Neural progenitor cell (in vitro differentiated cells): Measurements from ENCODE around the gene STPG4.

Source experiments
- CTCF ChIP-seq: fragments of 200-600 bp; sonication (generic); IDR thresholded peaks from 2 replicates; pipeline ENCODE4 v1.5.1; 2017; ENCODE audit warnings: antibody characterized with exemption, mild to moderate bottlenecking
- EZH2 ChIP-seq: fragments of 200-600 bp; sonication (generic); IDR thresholded peaks from 2 replicates; pipeline ENCODE4 v1.6.1; 2017; ENCODE audit warnings: antibody characterized with exemption, mild to moderate bottlenecking, moderate library complexity
- EZH2phosphoT487 ChIP-seq: fragments of 200-600 bp; sonication (generic); IDR thresholded peaks from 2 replicates; pipeline ENCODE4 v1.6.1; 2017; ENCODE audit warnings: antibody characterized with exemption

GRCh38 chr2:47203995-47204394 lies 48.9 kb upstream of the STPG4 start:
- TF ChIP-seq EZH2 (no peak), CTCF (no peak), EZH2phosphoT487 (no peak)
